IMR-90 (cell line): ENCODE data around the gene RAP2A.

Experiments used
- BHLHE40 ChIP-seq: fragments of 150-350 bp; IDR thresholded peaks from 2 replicates; pipeline ENCODE4 v1.6.1; 2016; ENCODE audit warnings: mild to moderate bottlenecking, low read depth, low read length
- CEBPB ChIP-seq: IDR thresholded peaks from 2 replicates; pipeline ENCODE4 v1.6.1; 2012; ENCODE audit warnings: low read depth, low read length, improper control_type of control experiment
- CHD1 ChIP-seq: IDR thresholded peaks from 2 replicates; pipeline ENCODE4 v1.6.1; 2012; ENCODE audit warnings: low read depth, low read length, improper control_type of control experiment
- CTCF ChIP-seq: conservative IDR thresholded peaks from 2 replicates; pipeline ENCODE4 v1.5.1; 2012; ENCODE audit warnings: mild to moderate bottlenecking, low read depth, low read length, improper control_type of control experiment
- ELK1 ChIP-seq: fragments of 150-350 bp; IDR thresholded peaks from 2 replicates; pipeline ENCODE4 v1.6.1; 2016; ENCODE audit warnings: low read depth, mild to moderate bottlenecking, low read length, moderate library complexity, borderline replicate concordance
- FOS ChIP-seq: fragments of 150-350 bp; IDR thresholded peaks from 2 replicates; pipeline ENCODE4 v1.6.1; 2016; ENCODE audit warnings: low read depth, low read length
- MXI1 ChIP-seq: IDR thresholded peaks from 2 replicates; pipeline ENCODE4 v1.6.1; 2012; ENCODE audit warnings: low read depth, mild to moderate bottlenecking, low read length, moderate library complexity, borderline replicate concordance
- POLR2A ChIP-seq: IDR thresholded peaks from 2 replicates; pipeline ENCODE4 v1.6.1; 2012; ENCODE audit warnings: mild to moderate bottlenecking, low read depth, low read length
- RAD21 ChIP-seq: IDR thresholded peaks from 2 replicates; pipeline ENCODE4 v1.6.1; 2012; ENCODE audit warnings: low read length, improper control_type of control experiment
- RCOR1 ChIP-seq: IDR thresholded peaks from 2 replicates; pipeline ENCODE4 v1.6.1; 2012; ENCODE audit warnings: mild to moderate bottlenecking, low read length, improper control_type of control experiment; ENCODE audit not compliant: insufficient replicate concordance
- RFX5 ChIP-seq: IDR thresholded peaks from 2 replicates; pipeline ENCODE4 v1.8.0; 2012; ENCODE audit warnings: low read depth, mild to moderate bottlenecking, low read length, moderate library complexity
- SMC3 ChIP-seq: fragments of 150-350 bp; IDR thresholded peaks from 2 replicates; pipeline ENCODE4 v1.6.1; 2016; ENCODE audit warnings: low read depth, mild to moderate bottlenecking, antibody characterized with exemption, low read length, moderate library complexity
- USF2 ChIP-seq: fragments of 150-350 bp; IDR thresholded peaks from 2 replicates; pipeline ENCODE4 v1.6.1; 2017; ENCODE audit warnings: mild to moderate bottlenecking, antibody characterized with exemption, low read length, low read depth

DNA sequence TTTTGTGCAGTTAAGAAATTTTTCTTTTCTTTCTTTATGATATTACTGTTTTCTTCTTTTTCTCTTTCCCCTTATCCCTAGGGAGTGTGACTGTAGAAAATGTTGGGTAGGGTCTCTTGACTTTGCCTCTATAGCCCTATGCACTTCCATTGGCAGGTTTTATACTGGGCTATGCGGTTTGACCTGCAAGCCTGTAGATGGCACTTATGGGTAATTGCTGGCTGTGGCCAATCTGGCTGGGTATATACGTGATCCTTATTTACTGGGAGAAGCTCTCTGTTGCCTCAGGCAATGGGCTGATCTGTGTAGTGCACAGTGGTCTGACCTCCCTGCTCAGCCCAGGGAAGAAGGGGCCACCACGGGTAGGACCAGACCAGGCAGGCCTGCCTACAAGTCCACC is 78.8 kb downstream of the RAP2A start:
- 0 out of 2 replicates have a peak, but pooled peaks have one; percentile 8 for TF ChIP-seq CTCF
- no peak for TF ChIP-seq CEBPB
- TF ChIP-seq RFX5 = no peak
- TF ChIP-seq BHLHE40 = no peak
- TF ChIP-seq POLR2A = no peak
- no peak for TF ChIP-seq SMC3
- TF ChIP-seq MXI1 = no peak
- no peak for TF ChIP-seq ELK1
- TF ChIP-seq CHD1 = no peak
- no peak for TF ChIP-seq RAD21
- no peak for TF ChIP-seq USF2
- TF ChIP-seq FOS = no peak
- TF ChIP-seq RCOR1 = no peak
